ENCODE results near the gene CEP55. TPM values are rescaled to one million over a fixed set of nuclear protein-coding genes. Genes with fewer than 3 reads are reported as not detected.
A peak's percentile ranks its signal among the peaks of the same experiment; 100 is the strongest.

CEP55 gene
- polyA plus RNA-seq, 2 of the 4 experiments (the other 2 are of a cell fraction) = 52.4 to 87.0 TPM

GRCh38 chr10:93559490-93559889, 63.1 kb downstream of the CEP55 start:
- H3K4me1 ChIP-seq = peaks cover 8% of the 10 kb centered on the region
- CTCF ChIA-PET = interaction anchor here (0.7 to 10.6 kb wide), 6 partner anchors 9 to 121 kb away, joined by 3 to 131 read pairs (median 4); no protein-coding TSS in a partner anchor
- 83% methylated on average over 9 of the region's 9 CpGs for WGBS (ENCODE audit: missing lambda C conversion rate)

GRCh38 chr10:93560541-93560940, 64.1 kb downstream of the CEP55 start:
- DNase-seq (ENCODE audit: low read depth in 1 of 2, low spot score in 1 of 2) = no peak
- Histone ChIP-seq H3K4me3 (no peak overlapping the region), H3K9me3 (no peaks in the 10 kb centered on the region), H3K4me1 (no peaks in the 10 kb centered on the region), H3K27ac (no peak overlapping the region), H3K4me2 (no peak overlapping the region)
- WGBS (ENCODE audit: missing lambda C conversion rate) = 86% methylated on average over 6 of the region's 6 CpGs
- POLR2A ChIA-PET = no interaction called here
- CTCF ChIA-PET = interaction anchor here (1.1 to 2.4 kb wide), 2 partner anchors 19 to 120 kb away, joined by 3 to 7 read pairs; no protein-coding TSS in a partner anchor
- TF ChIP-seq HES2 (IDR thresholded peaks at IDR 0.05) (no peak), PHF8 (IDR thresholded peaks at IDR 0.05; ENCODE audit: borderline replicate concordance, low read depth) (no peak), HEYL (CRISPR knock-in tag; IDR thresholded peaks at IDR 0.05) (no peak), JUNB (IDR thresholded peaks at IDR 0.05) (no peak), HOXA7 (CRISPR knock-in tag; IDR thresholded peaks at IDR 0.05) (no peak)
- no peak; a peak in 1 of 6 replicates for ATAC-seq
- no peak for FAIRE-seq

More at GRCh38 chr10:93559490-93559889, 63.1 kb downstream of the CEP55 start:
- POLR2A ChIA-PET = no interaction called here
- Histone ChIP-seq H3K27ac (no peak overlapping the region), H3K9me3 (no peaks in the 10 kb centered on the region), H3K4me2 (no peak overlapping the region), H3K4me3 (no peak overlapping the region)
- no peak for TF ChIP-seq RARB (CRISPR knock-in tag; IDR thresholded peaks at IDR 0.05)
- no peak for TF ChIP-seq SMC3 (IDR thresholded peaks at IDR 0.05)
- no peak for TF ChIP-seq RAD21 (conservative IDR thresholded peaks at IDR 0.05 in 1 of 2, IDR thresholded peaks at IDR 0.05 in 1 of 2)
- DNase-seq (ENCODE audit: low read depth in 1 of 2, low spot score in 1 of 2) (no peak), FAIRE-seq (no peak), ATAC-seq (no peak)

- FAIRE-seq = no peak
- WGBS (ENCODE audit: missing lambda C conversion rate) = 72% methylated on average over 3 of the region's 3 CpGs
These were observed 69.0 kb downstream of the CEP55 start for GRCh38 chr10:93565446-93565845.

GRCh38 chr10:93566435-93567276, 70.2 kb downstream of the CEP55 start, which contains the start of gene FFAR4:
TSS of gene FFAR4 (plus strand) at chr10:93566665. CDS start at chr10:93566721, 56 bp downstream.
- WGBS (ENCODE audit: missing lambda C conversion rate) = 23% methylated on average over 33 of the region's 85 CpGs
- ATAC-seq (peak; percentile 70 to 84; a peak in 5 of 6 replicates), DNase-seq (ENCODE audit: low read depth in 1 of 2, low spot score in 1 of 2) (peak; percentile 50 to 60)

More at GRCh38 chr10:93565446-93565845, 69.0 kb downstream of the CEP55 start:
- DNase-seq (ENCODE audit: low read depth in 1 of 2, low spot score in 1 of 2) (no peak), ATAC-seq (no peak)
- H3K9me3 ChIP-seq = no peaks in the 10 kb centered on the region
- CTCF ChIA-PET = interaction anchor here (0.8 to 1.8 kb wide), 7 partner anchors 9 to 115 kb away, joined by 3 to 6 read pairs (median 3); no protein-coding TSS in a partner anchor
- H3K4me2 ChIP-seq = no peak overlapping the region
- POLR2A ChIA-PET = interaction anchor here (1.8 kb wide), 1 partner anchor 11 kb away, joined by 6 read pairs; no protein-coding TSS in a partner anchor
- no peak overlapping the region for H3K4me3 ChIP-seq
- H3K4me1 ChIP-seq = no peaks in the 10 kb centered on the region
- TF ChIP-seq TP53 (CRISPR knock-in tag; IDR thresholded peaks at IDR 0.05) (no peak), ZNF302 (CRISPR knock-in tag; IDR thresholded peaks at IDR 0.05) (no peak), CHD2 (IDR thresholded peaks at IDR 0.05; ENCODE audit: low read length, partially characterized antibody) (no peak), RNF2 (IDR thresholded peaks at IDR 0.05; ENCODE audit: borderline replicate concordance, low read depth) (no peak), ESRRA (IDR thresholded peaks at IDR 0.05; ENCODE audit: borderline replicate concordance, low read length) (no peak), EP300 (IDR thresholded peaks at IDR 0.05) (no peak), MAX (IDR thresholded peaks at IDR 0.05) (no peak), EHF (CRISPR knock-in tag; IDR thresholded peaks at IDR 0.05) (no peak), POLR2AphosphoS2 (conservative IDR thresholded peaks at IDR 0.05; ENCODE audit: low read length) (no peak), USF2 (IDR thresholded peaks at IDR 0.05) (no peak)
- H3K27ac ChIP-seq = no peak overlapping the region

More at GRCh38 chr10:93566435-93567276, 70.2 kb downstream of the CEP55 start, which contains the start of gene FFAR4:
- ChIA-PET POLR2A (interaction anchor here (1.8 kb wide), 1 partner anchor 12 kb away, joined by 6 read pairs; no protein-coding TSS in a partner anchor), CTCF (interaction anchor here (0.8 to 1.8 kb wide), 3 partner anchors 11 to 37 kb away, joined by 3 to 6 read pairs (median 3); no protein-coding TSS in a partner anchor)
- peak within 1 kb of the TSS; percentile 74 for H3K4me2 ChIP-seq
- H3K27ac ChIP-seq = peak within 1 kb of the TSS; percentile 44 to 67; a peak in 5 of 6 replicates
- peak within 1 kb of the TSS; percentile 33 for H3K4me3 ChIP-seq
- TF ChIP-seq HDAC2 (IDR thresholded peaks at IDR 0.05) = peak; percentile 99
- no peak for TF ChIP-seq CTCF (IDR thresholded peaks at IDR 0.05)
- no peak for TF ChIP-seq BCL3 (IDR thresholded peaks at IDR 0.05)
- TF ChIP-seq CEBPB (IDR thresholded peaks at IDR 0.05) = peak in 1 of 2 experiments; percentile 72; a peak in 2 of 4 replicates
- TF ChIP-seq JUN (IDR thresholded peaks at IDR 0.05) = 0 out of 5 replicates have a peak, but pooled peaks of 1 of the 2 experiments have one; percentile 24
- TF ChIP-seq POLR2A (IDR thresholded peaks at IDR 0.05; ENCODE audit: low read length) = peak; percentile 28; the same call in 1 of the 2 replicates
- TF ChIP-seq MAX (IDR thresholded peaks at IDR 0.05) = peak; percentile 67; the same call in 1 of the 2 replicates
- TF ChIP-seq RFX5 (IDR thresholded peaks at IDR 0.05) = no peak
- peak; percentile 70 for TF ChIP-seq E2F6 (IDR thresholded peaks at IDR 0.05; ENCODE audit: borderline replicate concordance, low read depth)
- no peaks in the 10 kb centered on the region for H3K9me3 ChIP-seq
- H3K4me1 ChIP-seq = no peaks in the 10 kb centered on the region
- FAIRE-seq = no peak
